Measurements from ENCODE around the gene NOP9.
A peak's percentile ranks its signal among the peaks of the same experiment; 100 is the strongest.
"Not testable (repeated sequence)": the region's sequence is repeated elsewhere in the genome, so short reads cannot be mapped to it uniquely, and the experiment has no call there.

The NOP9 gene

GRCh38 chr14:24330973-24331674 is 31.5 kb downstream of the NOP9 start:
- no peak for DNase-seq

- DNase-seq = no peak
Measured at GRCh38 chr14:24331731-24332267, 32.1 kb downstream of the NOP9 start.

GRCh38 chr14:24332268-24332993 is 32.8 kb downstream of the NOP9 start:
- peak; percentile 69 for DNase-seq

- no peak for DNase-seq
Measured at GRCh38 chr14:24334431-24335291, 35.0 kb downstream of the NOP9 start, which contains the start of gene ADCY4. ADCY4 (minus strand) TSS chr14:24335071; CDS start chr14:24334652, 419 bp downstream.

GRCh38 chr14:24335461-24336171 is 36.0 kb downstream of the NOP9 start:
- no peak for DNase-seq

GRCh38 chr14:24337144-24337823 is 37.6 kb downstream of the NOP9 start:
- DNase-seq = no peak

GRCh38 chr14:24337824-24338175 is 38.1 kb downstream of the NOP9 start:
- DNase-seq = no peak

GRCh38 chr14:24338843-24339242 is 39.2 kb downstream of the NOP9 start:
- DNase-seq = no peak

- no peak for DNase-seq
Measured at GRCh38 chr14:24339284-24340151, 39.9 kb downstream of the NOP9 start, which contains the start of gene RIPK3. RIPK3 (minus strand) TSS chr14:24339991; CDS start chr14:24339826, 165 bp downstream.

- DNase-seq = no peak
Measured at GRCh38 chr14:24340606-24341005, 41.0 kb downstream of the NOP9 start.

GRCh38 chr14:24342889-24343288 is 43.2 kb downstream of the NOP9 start:
- DNase-seq = no peak

GRCh38 chr14:24343795-24344660 is 44.4 kb downstream of the NOP9 start:
- no peak for DNase-seq

- DNase-seq = no peak
Measured at GRCh38 chr14:24347134-24347533, 47.5 kb downstream of the NOP9 start.

GRCh38 chr14:24348186-24348585 is 48.5 kb downstream of the NOP9 start:
- DNase-seq = no peak

GRCh38 chr14:24349742-24350141 is 50.1 kb downstream of the NOP9 start:
- no peak for DNase-seq

GRCh38 chr14:24351517-24351916 is 51.9 kb downstream of the NOP9 start:
- DNase-seq = peak; percentile 46

- DNase-seq = no peak
Measured at GRCh38 chr14:24353559-24354481, 54.2 kb downstream of the NOP9 start.

- not testable (repeated sequence) for DNase-seq
Measured at GRCh38 chr14:24354482-24354825, 54.8 kb downstream of the NOP9 start.

GRCh38 chr14:24355009-24355408 is 55.4 kb downstream of the NOP9 start:
- no peak for DNase-seq
